PC-9 (cell line): ENCODE data around the gene CA6.

Experiments used
- EZH2 ChIP-seq: fragments of 200-600 bp; sonication (generic); IDR thresholded peaks from 2 replicates; pipeline ENCODE4 v1.8.0; 2017; ENCODE audit warnings: antibody characterized with exemption, low read depth
- TF ChIP-seq, protein P1 (sequence below): fragments of 200-600 bp; sonication (generic); conservative IDR thresholded peaks from 2 replicates; pipeline ENCODE4 v1.6.1; 2017; ENCODE audit warnings: mixed run types, antibody characterized with exemption, mild to moderate bottlenecking, moderate library complexity

- TF ChIP-seq, protein P1, sequence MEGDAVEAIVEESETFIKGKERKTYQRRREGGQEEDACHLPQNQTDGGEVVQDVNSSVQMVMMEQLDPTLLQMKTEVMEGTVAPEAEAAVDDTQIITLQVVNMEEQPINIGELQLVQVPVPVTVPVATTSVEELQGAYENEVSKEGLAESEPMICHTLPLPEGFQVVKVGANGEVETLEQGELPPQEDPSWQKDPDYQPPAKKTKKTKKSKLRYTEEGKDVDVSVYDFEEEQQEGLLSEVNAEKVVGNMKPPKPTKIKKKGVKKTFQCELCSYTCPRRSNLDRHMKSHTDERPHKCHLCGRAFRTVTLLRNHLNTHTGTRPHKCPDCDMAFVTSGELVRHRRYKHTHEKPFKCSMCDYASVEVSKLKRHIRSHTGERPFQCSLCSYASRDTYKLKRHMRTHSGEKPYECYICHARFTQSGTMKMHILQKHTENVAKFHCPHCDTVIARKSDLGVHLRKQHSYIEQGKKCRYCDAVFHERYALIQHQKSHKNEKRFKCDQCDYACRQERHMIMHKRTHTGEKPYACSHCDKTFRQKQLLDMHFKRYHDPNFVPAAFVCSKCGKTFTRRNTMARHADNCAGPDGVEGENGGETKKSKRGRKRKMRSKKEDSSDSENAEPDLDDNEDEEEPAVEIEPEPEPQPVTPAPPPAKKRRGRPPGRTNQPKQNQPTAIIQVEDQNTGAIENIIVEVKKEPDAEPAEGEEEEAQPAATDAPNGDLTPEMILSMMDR, result peak; percentile 64
- TF ChIP-seq EZH2, result no peak
Observed at GRCh38 chr1:9009438-9010370, 64.0 kb downstream of the CA6 start.
